ENCODE data around the gene PTPN5. TPM values are rescaled to one million over a fixed set of nuclear protein-coding genes. Genes with fewer than 3 reads are reported as not detected.
A peak's percentile ranks its signal among the peaks of the same experiment; 100 is the strongest.

PTPN5 gene
- total RNA-seq, 1 experiment from 2014 or later = not detected

DNA sequence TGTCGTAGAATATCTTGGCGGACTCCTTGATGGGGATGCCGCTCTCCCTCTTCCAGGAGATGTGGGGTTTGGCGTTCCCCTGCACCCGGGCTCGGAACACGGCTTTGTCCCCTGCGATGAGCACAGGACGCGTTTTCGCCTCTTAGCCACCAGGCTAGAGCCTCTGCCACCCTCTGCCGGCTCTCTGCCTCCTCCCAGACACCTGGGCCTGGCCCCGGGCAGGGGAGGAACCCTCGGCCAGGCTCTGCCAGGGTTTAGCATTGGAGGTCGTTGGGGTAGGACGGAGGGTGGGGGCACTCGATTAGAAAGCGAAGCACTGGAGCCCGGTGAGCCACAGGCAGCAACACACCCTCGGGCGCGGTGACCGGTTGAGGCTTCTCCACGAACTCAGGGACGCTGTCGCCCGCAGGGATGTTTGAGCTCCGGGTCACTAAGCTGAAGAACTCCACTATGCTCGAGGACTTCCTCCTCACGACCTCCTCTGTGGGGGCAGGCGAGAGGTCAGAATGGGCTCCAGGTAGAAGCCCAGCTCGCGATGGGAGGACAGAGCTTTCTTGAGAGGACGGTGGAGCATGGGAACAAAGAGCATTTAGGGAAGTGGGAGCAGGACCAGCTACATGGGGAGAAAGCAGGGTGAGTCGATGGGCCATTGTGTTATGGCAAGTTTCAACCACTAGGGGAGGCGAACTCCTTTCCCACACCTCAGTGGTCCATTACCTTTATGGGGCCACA lies 69.9 kb downstream of the PTPN5 start:
- no peaks in the 10 kb centered on the region for H3K27me3 ChIP-seq (replicated peaks; ENCODE audit: control insufficient read depth, insufficient read depth, low read length)
- Mint-ChIP-seq H3K27me3 (ENCODE audit: insufficient read depth, unreplicated experiment) (peaks cover 6% of the 10 kb centered on the region), H3K36me3 (ENCODE audit: insufficient read depth, unreplicated experiment) (no peaks in the 10 kb centered on the region), H3K4me1 (ENCODE audit: low read depth, unreplicated experiment) (peaks cover 9% of the 10 kb centered on the region), H3K4me3 (ENCODE audit: unreplicated experiment) (peak overlapping the region; percentile 79), H3K27ac (ENCODE audit: unreplicated experiment) (no peak overlapping the region), H3K9me3 (ENCODE audit: unreplicated experiment) (no peaks in the 10 kb centered on the region)
- H3K4me3 ChIP-seq (ENCODE audit: low read depth, low read length) = peak overlapping the region; percentile 30
- ChIA-PET CTCF (interaction anchor here (0.5 to 1.2 kb wide), 9 partner anchors 9 to 478 kb away, joined by 3 to 8 read pairs (median 4); partner anchors contain the start of gene SPTY2D1), POLR2A (interaction anchor here (0.5 kb wide), 1 partner anchor 63 kb away, joined by 3 read pairs; no protein-coding TSS in a partner anchor)
- H3K9me3 ChIP-seq = no peaks in the 10 kb centered on the region
- peak; percentile 56 to 65 for DNase-seq
- TF ChIP-seq, protein P1, sequence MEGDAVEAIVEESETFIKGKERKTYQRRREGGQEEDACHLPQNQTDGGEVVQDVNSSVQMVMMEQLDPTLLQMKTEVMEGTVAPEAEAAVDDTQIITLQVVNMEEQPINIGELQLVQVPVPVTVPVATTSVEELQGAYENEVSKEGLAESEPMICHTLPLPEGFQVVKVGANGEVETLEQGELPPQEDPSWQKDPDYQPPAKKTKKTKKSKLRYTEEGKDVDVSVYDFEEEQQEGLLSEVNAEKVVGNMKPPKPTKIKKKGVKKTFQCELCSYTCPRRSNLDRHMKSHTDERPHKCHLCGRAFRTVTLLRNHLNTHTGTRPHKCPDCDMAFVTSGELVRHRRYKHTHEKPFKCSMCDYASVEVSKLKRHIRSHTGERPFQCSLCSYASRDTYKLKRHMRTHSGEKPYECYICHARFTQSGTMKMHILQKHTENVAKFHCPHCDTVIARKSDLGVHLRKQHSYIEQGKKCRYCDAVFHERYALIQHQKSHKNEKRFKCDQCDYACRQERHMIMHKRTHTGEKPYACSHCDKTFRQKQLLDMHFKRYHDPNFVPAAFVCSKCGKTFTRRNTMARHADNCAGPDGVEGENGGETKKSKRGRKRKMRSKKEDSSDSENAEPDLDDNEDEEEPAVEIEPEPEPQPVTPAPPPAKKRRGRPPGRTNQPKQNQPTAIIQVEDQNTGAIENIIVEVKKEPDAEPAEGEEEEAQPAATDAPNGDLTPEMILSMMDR (IDR thresholded peaks at IDR 0.05; ENCODE audit: insufficient read depth in 1 of 2, low read depth in 1 of 2, low read length in 1 of 2, severe bottlenecking in 1 of 2, unreplicated experiment in 1 of 2) = peak; percentile 68
- no TSS peak for BruUV-seq (replicated peaks)
- H3K36me3 ChIP-seq (ENCODE audit: control insufficient read depth, insufficient read depth, low read length) = no peaks in the 10 kb centered on the region
- intact Hi-C loops (cut with micrococcal nuclease; ENCODE audit: unreplicated experiment) = no loop called here
- H3K4me1 ChIP-seq = peaks cover 6% of the 10 kb centered on the region; the same call in 1 of the 2 replicates

DNA sequence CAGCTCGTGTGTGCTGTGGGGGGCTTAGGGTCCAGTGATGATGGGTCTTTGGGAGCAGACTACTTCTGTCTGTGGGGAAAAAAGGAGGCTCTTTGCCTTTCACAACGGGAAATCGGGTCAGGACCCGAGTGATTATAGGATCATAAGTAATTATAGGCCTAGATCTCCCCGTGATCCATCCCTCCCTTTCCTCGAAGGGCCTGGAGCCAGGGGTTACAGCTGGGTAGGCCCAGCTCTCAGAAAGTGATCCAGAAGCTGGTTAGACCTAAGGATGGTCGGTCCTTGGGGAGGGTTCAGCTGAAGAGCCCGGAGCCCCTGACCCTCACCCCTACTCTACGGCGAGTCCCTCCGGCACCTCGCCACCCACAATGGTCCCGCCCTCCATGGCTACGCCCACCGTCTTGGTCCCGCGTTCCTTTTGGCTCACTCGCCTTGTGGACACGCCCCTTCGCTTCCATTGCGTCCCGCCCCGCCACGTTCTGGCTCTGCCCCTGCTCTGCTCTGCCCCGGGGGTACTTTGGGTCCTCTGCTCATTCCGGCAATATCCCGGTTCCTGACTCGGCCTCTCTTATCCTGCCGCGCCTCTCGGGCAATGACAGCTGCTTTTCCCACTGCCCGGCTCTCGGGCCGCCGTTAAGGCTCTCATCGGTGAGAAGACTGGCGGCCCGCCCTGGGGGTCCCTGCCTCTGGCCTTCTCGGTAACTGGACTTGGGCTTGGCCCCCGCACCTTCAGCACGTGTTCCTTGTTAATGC lies 70.6 kb downstream of the PTPN5 start:
- H3K4me1 ChIP-seq = peaks cover 6% of the 10 kb centered on the region; the same call in 1 of the 2 replicates
- CTCF ChIA-PET = interaction anchor here (0.7 to 1.2 kb wide), 6 partner anchors 10 to 477 kb away, joined by 3 to 8 read pairs (median 4); partner anchors contain the start of gene SPTY2D1
- Mint-ChIP-seq H3K27ac (ENCODE audit: unreplicated experiment) (no peak overlapping the region), H3K4me1 (ENCODE audit: low read depth, unreplicated experiment) (peaks cover 9% of the 10 kb centered on the region), H3K27me3 (ENCODE audit: insufficient read depth, unreplicated experiment) (peaks cover 6% of the 10 kb centered on the region), H3K4me3 (ENCODE audit: unreplicated experiment) (peak overlapping the region; percentile 79), H3K9me3 (ENCODE audit: unreplicated experiment) (no peaks in the 10 kb centered on the region), H3K36me3 (ENCODE audit: insufficient read depth, unreplicated experiment) (no peaks in the 10 kb centered on the region)
- POLR2A ChIA-PET = no interaction called here
- H3K27me3 ChIP-seq (replicated peaks; ENCODE audit: control insufficient read depth, insufficient read depth, low read length) = no peaks in the 10 kb centered on the region
- peak overlapping the region; percentile 30 for H3K4me3 ChIP-seq (ENCODE audit: low read depth, low read length)
- TF ChIP-seq, protein P1 (IDR thresholded peaks at IDR 0.05; ENCODE audit: insufficient read depth in 1 of 2, low read depth in 1 of 2, low read length in 1 of 2, severe bottlenecking in 1 of 2, unreplicated experiment in 1 of 2) = no peak
- BruUV-seq (replicated peaks) = no TSS peak
- DNase-seq = peak; percentile 71 to 80
- intact Hi-C loops (cut with micrococcal nuclease; ENCODE audit: unreplicated experiment) = no loop called here
- H3K36me3 ChIP-seq (ENCODE audit: control insufficient read depth, insufficient read depth, low read length) = no peaks in the 10 kb centered on the region
- no peaks in the 10 kb centered on the region for H3K9me3 ChIP-seq

DNA sequence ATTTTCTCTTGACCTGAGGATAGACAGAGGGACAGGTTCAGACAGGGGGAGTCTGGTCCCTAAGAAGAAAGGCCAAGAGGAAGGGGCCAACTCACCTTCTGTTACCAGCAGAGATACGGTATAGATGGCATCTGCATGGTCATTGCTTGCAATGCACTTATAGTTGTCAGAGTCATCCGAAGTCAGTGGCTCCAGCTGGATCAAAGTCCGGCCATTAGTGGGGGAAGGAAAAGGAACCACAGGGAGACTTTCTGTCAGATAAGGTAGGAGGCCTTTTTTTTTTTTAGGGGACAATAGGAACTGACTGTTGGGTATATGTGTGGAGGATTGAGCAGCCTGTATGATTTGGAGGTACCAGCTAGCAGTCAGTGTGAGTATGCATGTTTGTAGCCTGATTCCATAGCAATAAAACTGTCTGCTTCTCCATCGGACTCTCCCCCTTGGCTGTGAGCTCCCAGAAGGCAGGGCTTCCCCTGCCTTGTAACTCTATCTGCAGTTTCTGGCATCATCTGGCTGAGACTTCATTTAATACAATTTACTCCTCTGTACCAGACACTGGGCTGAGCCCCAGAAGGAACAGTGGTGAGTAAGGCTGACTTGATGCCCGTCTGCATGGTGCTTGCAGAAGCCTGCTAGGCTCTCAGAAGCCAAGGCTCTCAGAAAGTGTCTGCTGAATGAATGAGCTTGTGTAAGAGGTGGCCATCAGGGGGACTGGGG lies 71.3 kb downstream of the PTPN5 start:
- CTCF ChIA-PET = interaction anchor here (0.7 kb wide), 1 partner anchor 11 kb away, joined by 3 read pairs; no protein-coding TSS in a partner anchor
- peaks cover 6% of the 10 kb centered on the region; the same call in 1 of the 2 replicates for H3K4me1 ChIP-seq
- H3K9me3 ChIP-seq = no peaks in the 10 kb centered on the region
- BruUV-seq (replicated peaks) = no TSS peak
- intact Hi-C loops (cut with micrococcal nuclease; ENCODE audit: unreplicated experiment) = no loop called here
- Mint-ChIP-seq H3K36me3 (ENCODE audit: insufficient read depth, unreplicated experiment) (no peaks in the 10 kb centered on the region), H3K9me3 (ENCODE audit: unreplicated experiment) (no peaks in the 10 kb centered on the region), H3K4me3 (ENCODE audit: unreplicated experiment) (peak overlapping the region; percentile 79), H3K27me3 (ENCODE audit: insufficient read depth, unreplicated experiment) (peaks cover 6% of the 10 kb centered on the region), H3K27ac (ENCODE audit: unreplicated experiment) (no peak overlapping the region), H3K4me1 (ENCODE audit: low read depth, unreplicated experiment) (peaks cover 9% of the 10 kb centered on the region)
- TF ChIP-seq, protein P1 (IDR thresholded peaks at IDR 0.05; ENCODE audit: insufficient read depth in 1 of 2, low read depth in 1 of 2, low read length in 1 of 2, severe bottlenecking in 1 of 2, unreplicated experiment in 1 of 2) = no peak
- no peaks in the 10 kb centered on the region for H3K27me3 ChIP-seq (replicated peaks; ENCODE audit: control insufficient read depth, insufficient read depth, low read length)
- no peaks in the 10 kb centered on the region for H3K36me3 ChIP-seq (ENCODE audit: control insufficient read depth, insufficient read depth, low read length)
- DNase-seq = no peak
- POLR2A ChIA-PET = no interaction called here
- no peak overlapping the region for H3K4me3 ChIP-seq (ENCODE audit: low read depth, low read length)
